ENCODE results near the gene ERG.
A peak's percentile ranks its signal among the peaks of the same experiment; 100 is the strongest.

The ERG gene

GRCh38 chr21:38472412-38473108, 25.7 kb downstream of the ERG start:
- no peak for DNase-seq (ENCODE audit: low read depth)

- DNase-seq (ENCODE audit: low read depth): no peak
Measured at GRCh38 chr21:38471766-38472165, 26.5 kb downstream of the ERG start.

GRCh38 chr21:38470755-38471154, 27.5 kb downstream of the ERG start:
- DNase-seq (ENCODE audit: low read depth): no peak

GRCh38 chr21:38469642-38470041, 28.6 kb downstream of the ERG start:
- DNase-seq (ENCODE audit: low read depth): no peak

- no peak for DNase-seq (ENCODE audit: low read depth)
Measured at GRCh38 chr21:38468989-38469388, 29.3 kb downstream of the ERG start.

GRCh38 chr21:38467911-38468310, 30.4 kb downstream of the ERG start:
- DNase-seq (ENCODE audit: low read depth): no peak

- DNase-seq (ENCODE audit: low read depth): no peak
Measured at GRCh38 chr21:38467374-38467773, 30.9 kb downstream of the ERG start.

- no peak for DNase-seq (ENCODE audit: low read depth)
Measured at GRCh38 chr21:38460171-38460742, 38.0 kb downstream of the ERG start.

- DNase-seq (ENCODE audit: low read depth): no peak
Measured at GRCh38 chr21:38459490-38459889, 38.8 kb downstream of the ERG start.

- DNase-seq (ENCODE audit: low read depth): no peak
Measured at GRCh38 chr21:38455403-38455802, 42.9 kb downstream of the ERG start.

GRCh38 chr21:38454702-38455101, 43.6 kb downstream of the ERG start:
- DNase-seq (ENCODE audit: low read depth): no peak

GRCh38 chr21:38454161-38454560, 44.1 kb downstream of the ERG start:
- DNase-seq (ENCODE audit: low read depth): no peak

- no peak for DNase-seq (ENCODE audit: low read depth)
Measured at GRCh38 chr21:38448671-38449385, 49.4 kb downstream of the ERG start.

GRCh38 chr21:38447611-38448010, 50.7 kb downstream of the ERG start:
- no peak for DNase-seq (ENCODE audit: low read depth)

GRCh38 chr21:38444691-38445090, 53.6 kb downstream of the ERG start:
- no peak for DNase-seq (ENCODE audit: low read depth)

GRCh38 chr21:38443110-38443509, 55.2 kb downstream of the ERG start:
- DNase-seq (ENCODE audit: low read depth): no peak

- DNase-seq (ENCODE audit: low read depth): no peak
Measured at GRCh38 chr21:38441153-38441552, 57.1 kb downstream of the ERG start.

GRCh38 chr21:38440746-38441145, 57.5 kb downstream of the ERG start:
- peak; percentile 29 for DNase-seq (ENCODE audit: low read depth)

GRCh38 chr21:38439957-38440356, 58.3 kb downstream of the ERG start:
- no peak for DNase-seq (ENCODE audit: low read depth)

- no peak for DNase-seq (ENCODE audit: low read depth)
Measured at GRCh38 chr21:38439426-38439825, 58.9 kb downstream of the ERG start.

- no peak for DNase-seq (ENCODE audit: low read depth)
Measured at GRCh38 chr21:38438462-38438893, 59.8 kb downstream of the ERG start.

GRCh38 chr21:38436341-38436740, 61.9 kb downstream of the ERG start:
- DNase-seq (ENCODE audit: low read depth): no peak

- no peak for DNase-seq (ENCODE audit: low read depth)
Measured at GRCh38 chr21:38434913-38435533, 63.3 kb downstream of the ERG start.

Data from CMK (cell line).